ENCODE data around the gene GALNT18.

The GALNT18 gene

DNA sequence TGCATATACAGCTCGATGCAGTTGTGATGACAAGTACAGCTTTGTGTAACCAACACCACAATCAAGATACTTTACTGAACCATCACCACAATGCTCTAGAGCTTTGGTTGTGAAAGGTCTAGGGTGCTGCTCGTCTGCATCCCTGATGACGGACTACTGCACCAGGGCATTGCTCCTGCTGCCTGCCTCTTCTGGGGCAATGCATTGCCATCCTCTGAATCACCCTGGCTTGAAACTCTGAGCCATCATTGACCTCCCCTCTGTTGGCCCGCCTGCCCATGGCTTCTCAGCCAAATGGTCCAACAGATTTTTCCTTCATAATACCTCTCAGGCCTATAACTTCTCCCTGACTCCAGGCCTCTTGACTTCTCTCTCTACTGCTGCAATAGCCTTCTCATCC is 191.4 kb downstream of the GALNT18 start:
- TF ChIP-seq CTCF (IDR thresholded peaks at IDR 0.05; ENCODE audit: low read depth, low read length, missing control alignments), result no peak
- DNase-seq (ENCODE audit: extremely low read depth, low read depth), result no peak
- H3K4me3 ChIP-seq (replicated peaks; ENCODE audit: low read depth, low read length), result no peak overlapping the region

GRCh38 chr11:11428714-11429113 is 193.1 kb downstream of the GALNT18 start:
- no peak for DNase-seq (ENCODE audit: extremely low read depth, low read depth)
- TF ChIP-seq CTCF (IDR thresholded peaks at IDR 0.05; ENCODE audit: low read depth, low read length, missing control alignments), result no peak

GRCh38 chr11:11427542-11427941 is 194.3 kb downstream of the GALNT18 start:
- no peak for DNase-seq (ENCODE audit: extremely low read depth, low read depth)
- no peak for TF ChIP-seq CTCF (IDR thresholded peaks at IDR 0.05; ENCODE audit: low read depth, low read length, missing control alignments)
- H3K4me3 ChIP-seq (replicated peaks; ENCODE audit: low read depth, low read length), result no peak overlapping the region

More at GRCh38 chr11:11428714-11429113, 193.1 kb downstream of the GALNT18 start:
- H3K4me3 ChIP-seq (replicated peaks; ENCODE audit: low read depth, low read length), result no peak overlapping the region

DNA sequence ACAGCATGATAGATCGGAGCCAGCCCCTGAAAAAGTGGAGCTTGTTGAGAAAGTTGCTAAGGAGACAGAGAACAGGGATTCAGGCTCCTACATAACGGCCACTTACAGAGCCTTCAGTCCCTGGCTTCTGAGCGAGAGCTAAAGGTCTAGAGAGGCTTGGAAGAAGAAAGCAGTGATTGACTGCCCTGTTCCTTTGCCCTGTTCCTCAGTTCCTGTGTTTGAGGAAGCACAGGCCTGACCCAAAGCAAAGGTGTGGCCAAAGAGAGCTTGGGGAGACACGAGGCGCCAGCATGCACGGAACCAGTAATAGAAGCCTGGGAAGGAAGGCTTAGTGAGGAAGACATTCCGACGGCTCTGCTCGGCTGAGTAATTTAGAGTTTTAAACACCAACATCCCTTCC is 194.7 kb downstream of the GALNT18 start:
- no peak for TF ChIP-seq CTCF (IDR thresholded peaks at IDR 0.05; ENCODE audit: low read depth, low read length, missing control alignments)
- H3K4me3 ChIP-seq (replicated peaks; ENCODE audit: low read depth, low read length), result no peak overlapping the region
- no peak for DNase-seq (ENCODE audit: extremely low read depth, low read depth)

DNA sequence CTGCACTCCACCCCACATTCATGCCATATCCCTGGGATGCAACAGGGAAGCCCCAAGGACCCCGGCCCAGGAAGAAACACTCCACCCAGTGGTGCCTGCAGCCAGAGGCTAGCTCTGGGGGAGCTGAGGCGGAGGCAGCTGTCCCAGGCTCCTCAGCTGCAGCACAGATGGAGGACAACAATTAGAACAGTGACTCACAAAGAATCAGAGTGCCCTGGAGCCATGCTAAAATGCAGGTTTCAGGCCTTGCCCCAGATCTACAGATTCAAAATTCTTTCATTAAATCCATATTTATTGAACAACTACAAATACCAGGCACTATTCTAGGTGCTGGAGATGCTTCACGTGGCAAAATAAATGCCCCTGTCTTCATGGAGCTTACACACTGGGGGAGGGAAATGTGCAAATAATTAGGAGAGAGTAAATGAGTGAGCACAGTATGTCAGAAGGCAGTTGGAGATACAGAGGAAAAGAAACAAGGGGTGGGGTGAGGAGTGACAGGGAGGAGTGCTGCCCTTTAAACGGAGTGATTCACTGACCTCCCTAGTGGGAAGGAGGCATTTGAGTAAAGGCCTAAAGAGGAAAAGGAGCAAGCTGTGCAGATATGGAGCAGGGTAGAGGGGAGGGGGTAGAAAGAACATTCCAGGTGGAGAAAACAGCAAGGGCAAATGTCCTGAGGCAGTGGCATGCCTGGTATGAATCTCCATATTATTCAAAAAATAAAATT is 195.4 kb downstream of the GALNT18 start:
- no peak for DNase-seq (ENCODE audit: extremely low read depth, low read depth)
- TF ChIP-seq CTCF (IDR thresholded peaks at IDR 0.05; ENCODE audit: low read depth, low read length, missing control alignments), result no peak
- H3K4me3 ChIP-seq (replicated peaks; ENCODE audit: low read depth, low read length), result no peak overlapping the region

GRCh38 chr11:11425806-11426205 is 196.0 kb downstream of the GALNT18 start:
- no peak for TF ChIP-seq CTCF (IDR thresholded peaks at IDR 0.05; ENCODE audit: low read depth, low read length, missing control alignments)
- DNase-seq (ENCODE audit: extremely low read depth, low read depth), result no peak
- no peak overlapping the region for H3K4me3 ChIP-seq (replicated peaks; ENCODE audit: low read depth, low read length)

GRCh38 chr11:11424688-11425087 is 197.1 kb downstream of the GALNT18 start:
- H3K4me3 ChIP-seq (replicated peaks; ENCODE audit: low read depth, low read length), result no peak overlapping the region
- no peak for DNase-seq (ENCODE audit: extremely low read depth, low read depth)
- TF ChIP-seq CTCF (IDR thresholded peaks at IDR 0.05; ENCODE audit: low read depth, low read length, missing control alignments), result no peak

Data from HFF-Myc (cell line).